SK-N-SH (cell line): ENCODE results near the gene OVAAL.

Experiments used
- CTCF ChIP-seq: fragments of 200-600 bp; sonication (generic); IDR thresholded peaks from 2 replicates; pipeline ENCODE4 v1.6.1; 2017; ENCODE audit warnings: antibody characterized with exemption, mild to moderate bottlenecking, moderate library complexity
- EP300 ChIP-seq, 2 experiments: IDR thresholded peaks; 2 replicates each; pipeline versions ENCODE4 v1.4.0 to v1.6.1; 2012; ENCODE audit warnings: borderline replicate concordance in 1 of 2, low read depth in 1 of 2, low read length in 1 of 2
- EZH2phosphoT487 ChIP-seq: fragments of 200-600 bp; sonication (generic); IDR thresholded peaks from 2 replicates; pipeline ENCODE4 v1.6.1; 2017; ENCODE audit warnings: low read depth, mixed run types, mild to moderate bottlenecking, antibody characterized with exemption, moderate library complexity, borderline replicate concordance
- GABPA ChIP-seq: IDR thresholded peaks from 2 replicates; pipeline ENCODE4 v1.4.0; 2012; ENCODE audit warnings: low read depth, mild to moderate bottlenecking
- JUND ChIP-seq: IDR thresholded peaks from 2 replicates; pipeline ENCODE4 v1.4.0; 2012
- NRF1 ChIP-seq: IDR thresholded peaks from 2 replicates; pipeline ENCODE4 v1.6.1; 2012; ENCODE audit warnings: low read depth, mild to moderate bottlenecking, low read length
- POLR2AphosphoS5 ChIP-seq: IDR thresholded peaks from 2 replicates; pipeline ENCODE4 v1.6.1; 2012; ENCODE audit warnings: low read depth, low read length
- RAD21 ChIP-seq: IDR thresholded peaks from 2 replicates; pipeline ENCODE4 v1.6.1; 2012; ENCODE audit warnings: mild to moderate bottlenecking, low read length
- RCOR1 ChIP-seq: fragments of 150-350 bp; IDR thresholded peaks from 2 replicates; pipeline ENCODE4 v1.6.1; 2017; ENCODE audit warnings: antibody characterized with exemption, low read length
- REST ChIP-seq: IDR thresholded peaks from 2 replicates; pipeline ENCODE4 v1.6.1; 2012; ENCODE audit warnings: mild to moderate bottlenecking, low read depth, low read length, moderate library complexity
- RXRA ChIP-seq: IDR thresholded peaks from 2 replicates; pipeline ENCODE4 v1.4.0; 2012; ENCODE audit warnings: low read depth, mild to moderate bottlenecking, borderline replicate concordance
- TCF12 ChIP-seq: IDR thresholded peaks from 2 replicates; pipeline ENCODE4 v1.4.0; 2012
- TEAD4 ChIP-seq: IDR thresholded peaks from 2 replicates; pipeline ENCODE4 v1.4.0; 2012; ENCODE audit warnings: mild to moderate bottlenecking, borderline replicate concordance; ENCODE audit not compliant: insufficient read depth
- ZBTB33 ChIP-seq: IDR thresholded peaks from 2 replicates; pipeline ENCODE4 v1.4.0; 2012; ENCODE audit warnings: low read depth, borderline replicate concordance

DNA sequence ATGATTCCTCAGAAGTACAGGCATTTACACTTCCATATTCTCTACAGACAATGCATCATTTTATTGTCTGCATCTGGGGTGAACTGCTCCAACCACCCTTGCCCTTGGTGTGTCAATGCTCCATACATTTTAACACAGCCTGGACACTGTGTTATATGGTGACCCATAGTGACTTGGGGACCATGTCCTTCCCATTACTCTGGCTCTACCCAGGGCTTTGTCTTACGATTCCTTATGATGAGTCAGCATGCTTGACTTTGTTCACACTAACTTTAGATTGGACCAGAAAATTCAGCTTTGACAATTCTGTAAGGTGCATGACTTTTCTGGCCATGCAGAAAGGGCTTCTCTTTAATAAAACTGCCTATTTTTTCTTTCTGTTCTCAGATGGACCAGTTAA, 6.8 kb upstream of the OVAAL start:
- no peak for TF ChIP-seq RCOR1
- TF ChIP-seq CTCF, result no peak
- TF ChIP-seq RXRA, result no peak
- TF ChIP-seq GABPA, result no peak
- TF ChIP-seq EP300 (IDR thresholded peaks at IDR 0.05; ENCODE audit: borderline replicate concordance in 1 of 2, low read depth in 1 of 2, low read length in 1 of 2), result no peak
- no peak for TF ChIP-seq REST
- TF ChIP-seq EZH2phosphoT487, result no peak
- no peak for TF ChIP-seq JUND
- TF ChIP-seq TEAD4, result no peak
- TF ChIP-seq TCF12, result no peak
- TF ChIP-seq ZBTB33, result no peak
- TF ChIP-seq NRF1, result no peak
- no peak for TF ChIP-seq RAD21
- TF ChIP-seq POLR2AphosphoS5, result no peak
